Measurements from ENCODE around the gene SEMA3A. TPM values are rescaled to one million over a fixed set of nuclear protein-coding genes. Genes with fewer than 3 reads are reported as not detected.

Gene SEMA3A
- total RNA-seq, 1 donor from 2014 or later, result 6.2 TPM

DNA sequence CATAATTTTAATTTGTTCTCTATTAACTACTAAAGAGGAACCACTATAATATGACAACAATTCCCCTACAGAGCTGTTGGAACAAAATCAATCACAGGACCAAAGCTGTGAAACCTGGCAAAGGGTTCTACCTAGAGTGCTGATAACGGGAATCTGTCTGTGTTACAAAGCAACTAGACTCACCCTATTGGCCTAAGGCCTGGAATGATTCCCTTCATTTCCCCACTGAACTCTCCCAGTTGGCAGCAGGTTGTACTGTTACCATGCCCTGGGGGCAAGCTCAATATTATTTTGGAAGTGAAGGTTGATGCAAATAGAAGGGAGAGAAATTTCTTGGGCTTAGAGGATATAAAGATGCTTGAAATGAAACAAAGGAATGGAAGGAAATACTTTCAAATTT, 81.8 kb downstream of the SEMA3A start:
- Histone ChIP-seq H3K36me3 (ENCODE audit: control insufficient read depth, insufficient read depth, low read length) (peaks cover 1% of the 10 kb centered on the region), H3K4me3 (ENCODE audit: low read depth, low read length) (no peak overlapping the region), H3K27me3 (ENCODE audit: control insufficient read depth, insufficient read depth, low read length) (no peaks in the 10 kb centered on the region)
- DNase-seq (ENCODE audit: low read depth), result no peak
- TF ChIP-seq, protein P1, sequence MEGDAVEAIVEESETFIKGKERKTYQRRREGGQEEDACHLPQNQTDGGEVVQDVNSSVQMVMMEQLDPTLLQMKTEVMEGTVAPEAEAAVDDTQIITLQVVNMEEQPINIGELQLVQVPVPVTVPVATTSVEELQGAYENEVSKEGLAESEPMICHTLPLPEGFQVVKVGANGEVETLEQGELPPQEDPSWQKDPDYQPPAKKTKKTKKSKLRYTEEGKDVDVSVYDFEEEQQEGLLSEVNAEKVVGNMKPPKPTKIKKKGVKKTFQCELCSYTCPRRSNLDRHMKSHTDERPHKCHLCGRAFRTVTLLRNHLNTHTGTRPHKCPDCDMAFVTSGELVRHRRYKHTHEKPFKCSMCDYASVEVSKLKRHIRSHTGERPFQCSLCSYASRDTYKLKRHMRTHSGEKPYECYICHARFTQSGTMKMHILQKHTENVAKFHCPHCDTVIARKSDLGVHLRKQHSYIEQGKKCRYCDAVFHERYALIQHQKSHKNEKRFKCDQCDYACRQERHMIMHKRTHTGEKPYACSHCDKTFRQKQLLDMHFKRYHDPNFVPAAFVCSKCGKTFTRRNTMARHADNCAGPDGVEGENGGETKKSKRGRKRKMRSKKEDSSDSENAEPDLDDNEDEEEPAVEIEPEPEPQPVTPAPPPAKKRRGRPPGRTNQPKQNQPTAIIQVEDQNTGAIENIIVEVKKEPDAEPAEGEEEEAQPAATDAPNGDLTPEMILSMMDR (IDR thresholded peaks at IDR 0.05; ENCODE audit: insufficient read depth, low read length, poor library complexity, severe bottlenecking), result no peak

DNA sequence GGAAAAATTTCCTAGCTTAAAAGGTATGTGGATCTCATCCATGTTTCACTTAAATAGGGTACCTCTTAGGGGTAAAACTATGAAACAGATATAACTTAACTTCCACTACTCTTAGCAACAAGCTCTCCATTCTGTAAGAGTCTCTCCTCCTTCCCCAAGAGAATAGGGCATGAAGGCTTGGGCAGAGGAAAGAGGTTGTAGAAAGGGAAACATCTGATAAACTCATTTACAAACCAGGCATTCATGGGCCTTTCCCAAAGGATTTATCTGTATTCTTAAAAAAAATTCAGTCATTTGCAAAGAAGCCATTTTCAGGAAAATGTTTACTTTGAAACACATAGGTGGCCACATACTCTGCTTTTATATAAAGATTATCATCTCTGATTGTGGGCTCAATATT, 82.7 kb downstream of the SEMA3A start:
- DNase-seq (ENCODE audit: low read depth), result no peak

DNA sequence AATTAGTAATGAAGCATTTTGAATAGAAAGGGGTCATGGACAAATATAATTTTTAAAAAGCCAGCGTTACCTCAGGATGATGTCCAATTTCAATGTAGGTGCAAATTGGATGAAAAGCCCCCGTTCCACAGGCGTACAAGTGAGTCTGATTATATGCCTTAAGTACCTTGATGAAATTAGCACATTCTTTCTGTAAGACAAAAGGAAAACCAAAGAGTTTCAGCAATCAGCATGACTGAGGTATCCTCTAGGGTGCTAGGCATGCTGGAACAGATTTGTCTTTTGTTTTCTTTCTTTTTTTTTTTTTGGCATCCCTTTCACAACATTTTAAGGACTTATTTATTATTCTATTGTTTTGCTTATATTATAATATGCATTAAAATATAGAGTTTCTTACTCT, 84.2 kb downstream of the SEMA3A start:
- H3K36me3 ChIP-seq (ENCODE audit: control insufficient read depth, insufficient read depth, low read length), result peaks cover 1% of the 10 kb centered on the region
- no peaks in the 10 kb centered on the region for H3K27me3 ChIP-seq (ENCODE audit: control insufficient read depth, insufficient read depth, low read length)
- DNase-seq (ENCODE audit: low read depth), result no peak
- TF ChIP-seq, protein P1 (IDR thresholded peaks at IDR 0.05; ENCODE audit: insufficient read depth, low read length, poor library complexity, severe bottlenecking), result no peak
- no peak overlapping the region for H3K4me3 ChIP-seq (ENCODE audit: low read depth, low read length)

More for the DNA sequence above, 82.7 kb downstream of the SEMA3A start:
- Histone ChIP-seq H3K27me3 (ENCODE audit: control insufficient read depth, insufficient read depth, low read length) (no peaks in the 10 kb centered on the region), H3K4me3 (ENCODE audit: low read depth, low read length) (no peak overlapping the region), H3K36me3 (ENCODE audit: control insufficient read depth, insufficient read depth, low read length) (peaks cover 1% of the 10 kb centered on the region)
- TF ChIP-seq, protein P1 (IDR thresholded peaks at IDR 0.05; ENCODE audit: insufficient read depth, low read length, poor library complexity, severe bottlenecking), result no peak

DNA sequence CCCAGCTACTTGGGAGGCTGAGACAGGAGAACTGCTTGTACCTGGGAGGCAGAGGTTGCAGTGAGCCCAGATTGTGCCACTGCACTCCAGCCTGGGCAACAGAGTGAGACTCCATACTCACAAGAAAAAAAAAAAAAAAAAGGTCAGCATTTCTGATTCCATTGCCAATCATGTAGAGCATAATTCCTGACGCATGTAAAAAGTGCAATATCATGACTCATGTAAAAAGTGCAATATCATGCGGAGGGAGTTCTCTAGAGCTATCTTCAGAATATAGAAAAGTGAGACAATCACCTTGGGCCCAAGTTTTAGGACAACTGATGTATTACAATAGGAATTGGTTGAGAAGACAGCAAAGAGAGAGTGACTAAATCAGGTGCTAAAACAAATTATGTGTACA, 85.8 kb downstream of the SEMA3A start:
- Histone ChIP-seq H3K4me3 (ENCODE audit: low read depth, low read length) (no peak overlapping the region), H3K27me3 (ENCODE audit: control insufficient read depth, insufficient read depth, low read length) (no peaks in the 10 kb centered on the region), H3K36me3 (ENCODE audit: control insufficient read depth, insufficient read depth, low read length) (peaks cover 1% of the 10 kb centered on the region)
- TF ChIP-seq, protein P1 (IDR thresholded peaks at IDR 0.05; ENCODE audit: insufficient read depth, low read length, poor library complexity, severe bottlenecking), result no peak
- DNase-seq (ENCODE audit: low read depth), result no peak

DNA sequence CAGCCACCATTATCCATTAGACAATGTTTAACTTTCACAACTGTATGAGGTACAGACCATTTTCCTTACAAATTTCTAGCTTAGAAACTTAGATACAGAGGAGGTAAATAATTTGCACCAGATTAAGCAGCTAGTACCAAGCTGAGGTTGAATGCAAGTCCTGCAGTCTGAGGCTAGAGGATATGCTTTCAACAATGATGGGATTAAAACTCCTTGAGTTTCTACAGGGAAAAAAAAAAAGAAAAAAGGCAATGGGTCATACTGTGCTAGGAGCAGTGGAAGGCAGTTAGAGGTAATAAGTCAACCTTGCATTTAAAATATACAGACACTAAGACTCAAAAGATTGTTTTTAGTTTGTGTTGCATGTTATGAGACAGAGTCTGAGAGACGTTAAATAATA, 86.5 kb downstream of the SEMA3A start:
- DNase-seq (ENCODE audit: low read depth), result no peak
- no peaks in the 10 kb centered on the region for H3K27me3 ChIP-seq (ENCODE audit: control insufficient read depth, insufficient read depth, low read length)
- H3K4me3 ChIP-seq (ENCODE audit: low read depth, low read length), result no peak overlapping the region
- TF ChIP-seq, protein P1 (IDR thresholded peaks at IDR 0.05; ENCODE audit: insufficient read depth, low read length, poor library complexity, severe bottlenecking), result no peak
- peaks cover 1% of the 10 kb centered on the region for H3K36me3 ChIP-seq (ENCODE audit: control insufficient read depth, insufficient read depth, low read length)

- no peak overlapping the region for H3K4me3 ChIP-seq (ENCODE audit: low read depth, low read length)
- no peaks in the 10 kb centered on the region for H3K27me3 ChIP-seq (ENCODE audit: control insufficient read depth, insufficient read depth, low read length)
- TF ChIP-seq, protein P1 (IDR thresholded peaks at IDR 0.05; ENCODE audit: insufficient read depth, low read length, poor library complexity, severe bottlenecking), result no peak
- peaks cover 1% of the 10 kb centered on the region for H3K36me3 ChIP-seq (ENCODE audit: control insufficient read depth, insufficient read depth, low read length)
- no peak for DNase-seq (ENCODE audit: low read depth)
Observed at GRCh38 chr7:84107259-84107658, 87.3 kb downstream of the SEMA3A start.
